ENCODE measurements around the gene ITGA6.

The ITGA6 gene

DNA sequence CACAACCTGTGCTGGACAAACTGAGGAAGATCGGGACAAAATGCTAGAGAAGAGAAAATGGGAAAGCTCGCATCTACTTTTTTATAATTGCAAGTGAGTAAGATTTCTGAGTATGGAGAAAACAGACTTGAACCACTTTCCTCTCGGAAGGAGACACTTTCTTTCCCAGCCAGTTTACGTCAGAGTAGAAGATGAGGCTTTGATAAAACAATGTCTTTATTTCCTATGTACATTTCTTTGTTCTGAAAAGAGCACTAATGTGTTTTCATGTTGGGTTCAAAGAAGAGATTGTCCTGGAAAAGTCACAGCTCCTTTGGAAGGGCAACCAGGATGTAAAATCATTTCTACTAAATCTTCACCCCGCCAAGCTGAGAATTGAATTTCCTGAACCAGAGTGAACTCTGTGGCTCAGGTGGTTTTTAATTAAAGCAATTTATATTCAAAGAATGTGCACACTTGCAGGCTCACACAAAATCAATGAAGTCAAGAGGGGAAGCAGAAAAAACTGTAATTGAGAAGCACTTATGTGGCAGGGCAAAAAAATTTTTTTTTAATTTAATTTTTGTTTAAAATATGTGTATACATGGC, 23.4 kb upstream of the ITGA6 start:
- in situ Hi-C loops (cut with HindIII; ENCODE audit: low sequenced_read_pairs), result no loop called here
- TF ChIP-seq, protein P1, sequence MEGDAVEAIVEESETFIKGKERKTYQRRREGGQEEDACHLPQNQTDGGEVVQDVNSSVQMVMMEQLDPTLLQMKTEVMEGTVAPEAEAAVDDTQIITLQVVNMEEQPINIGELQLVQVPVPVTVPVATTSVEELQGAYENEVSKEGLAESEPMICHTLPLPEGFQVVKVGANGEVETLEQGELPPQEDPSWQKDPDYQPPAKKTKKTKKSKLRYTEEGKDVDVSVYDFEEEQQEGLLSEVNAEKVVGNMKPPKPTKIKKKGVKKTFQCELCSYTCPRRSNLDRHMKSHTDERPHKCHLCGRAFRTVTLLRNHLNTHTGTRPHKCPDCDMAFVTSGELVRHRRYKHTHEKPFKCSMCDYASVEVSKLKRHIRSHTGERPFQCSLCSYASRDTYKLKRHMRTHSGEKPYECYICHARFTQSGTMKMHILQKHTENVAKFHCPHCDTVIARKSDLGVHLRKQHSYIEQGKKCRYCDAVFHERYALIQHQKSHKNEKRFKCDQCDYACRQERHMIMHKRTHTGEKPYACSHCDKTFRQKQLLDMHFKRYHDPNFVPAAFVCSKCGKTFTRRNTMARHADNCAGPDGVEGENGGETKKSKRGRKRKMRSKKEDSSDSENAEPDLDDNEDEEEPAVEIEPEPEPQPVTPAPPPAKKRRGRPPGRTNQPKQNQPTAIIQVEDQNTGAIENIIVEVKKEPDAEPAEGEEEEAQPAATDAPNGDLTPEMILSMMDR (IDR thresholded peaks at IDR 0.05; ENCODE audit: low read depth, low read length, missing control alignments), result no peak
- DNase-seq (ENCODE audit: low read depth), result no peak
- H3K4me3 ChIP-seq (ENCODE audit: low read depth, low read length), result no peak overlapping the region

DNA sequence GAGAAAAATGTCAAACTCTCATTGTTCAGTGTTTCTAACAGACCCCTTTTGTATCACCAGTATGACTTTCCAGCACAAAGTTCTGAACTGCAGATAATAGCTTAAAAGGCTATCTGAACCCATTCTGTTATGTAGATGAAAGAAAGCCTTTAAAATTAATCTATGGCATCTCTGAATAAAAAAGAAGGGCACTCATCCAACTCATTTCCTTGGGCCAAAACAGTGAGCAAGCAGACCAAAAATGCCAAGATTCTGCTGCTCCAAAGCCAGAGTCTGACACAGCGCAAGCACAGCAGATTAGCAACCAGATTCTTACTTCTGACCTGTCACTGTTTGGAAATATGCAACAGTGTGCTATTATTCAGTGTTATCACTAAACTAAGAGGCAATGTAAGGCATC, 22.6 kb upstream of the ITGA6 start:
- TF ChIP-seq, protein P1 (IDR thresholded peaks at IDR 0.05; ENCODE audit: low read depth, low read length, missing control alignments), result no peak
- no peak overlapping the region for H3K4me3 ChIP-seq (ENCODE audit: low read depth, low read length)
- DNase-seq (ENCODE audit: low read depth), result peak; percentile 79
- in situ Hi-C loops (cut with HindIII; ENCODE audit: low sequenced_read_pairs), result no loop called here

DNA sequence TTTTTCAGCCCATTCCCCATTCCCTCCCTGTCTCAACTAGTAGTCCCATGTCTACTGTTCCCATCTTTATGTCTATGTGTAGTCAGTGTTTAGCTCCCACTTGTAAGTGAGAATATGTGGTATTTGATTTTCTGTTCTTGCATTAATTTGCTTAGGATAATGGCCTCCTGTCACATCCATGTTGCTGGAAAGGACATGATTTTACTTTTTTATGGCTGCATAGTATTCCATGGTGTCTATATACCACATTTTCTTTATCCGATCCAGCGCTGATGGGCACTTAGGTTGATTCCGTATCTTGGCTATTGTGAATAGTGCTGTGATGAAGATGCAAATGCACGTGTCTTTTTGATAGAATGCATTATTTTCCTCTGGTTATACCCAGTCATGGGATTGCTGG, 21.7 kb upstream of the ITGA6 start:
- no peak overlapping the region for H3K4me3 ChIP-seq (ENCODE audit: low read depth, low read length)
- TF ChIP-seq, protein P1 (IDR thresholded peaks at IDR 0.05; ENCODE audit: low read depth, low read length, missing control alignments), result no peak
- in situ Hi-C loops (cut with HindIII; ENCODE audit: low sequenced_read_pairs), result no loop called here
- DNase-seq (ENCODE audit: low read depth), result no peak

DNA sequence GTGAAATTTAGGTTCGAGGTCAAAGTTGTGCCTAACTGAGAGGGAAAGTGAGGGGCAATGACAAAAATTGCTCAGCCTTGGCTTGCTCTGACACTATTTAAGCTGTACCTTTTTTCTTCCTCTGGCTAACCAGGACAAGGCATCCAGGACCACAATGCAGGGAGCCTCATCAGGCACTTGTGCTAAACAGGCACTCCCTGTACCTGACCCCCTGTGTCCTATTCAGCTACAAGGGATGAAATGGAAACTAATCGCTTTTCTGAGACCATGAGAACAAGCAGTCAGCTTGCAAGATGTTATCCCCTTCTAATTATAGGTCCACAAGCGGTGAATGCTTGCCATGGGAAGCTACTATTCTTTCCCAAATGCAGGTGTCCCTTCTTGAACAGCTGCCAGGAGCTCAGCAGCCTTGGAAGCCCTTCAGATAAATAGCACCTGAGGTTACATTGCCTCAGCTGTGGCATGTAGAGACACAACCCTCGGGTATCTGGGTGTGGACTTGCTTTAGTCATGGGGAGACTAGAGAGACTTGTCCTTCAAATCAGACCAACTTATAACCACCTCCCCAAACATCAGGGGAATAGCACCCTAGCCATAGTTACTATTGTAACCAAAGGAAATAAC, 19.1 kb upstream of the ITGA6 start:
- H3K4me3 ChIP-seq (ENCODE audit: low read depth, low read length), result no peak overlapping the region
- in situ Hi-C loops (cut with HindIII; ENCODE audit: low sequenced_read_pairs), result no loop called here
- TF ChIP-seq, protein P1 (IDR thresholded peaks at IDR 0.05; ENCODE audit: low read depth, low read length, missing control alignments), result no peak
- no peak for DNase-seq (ENCODE audit: low read depth)

DNA sequence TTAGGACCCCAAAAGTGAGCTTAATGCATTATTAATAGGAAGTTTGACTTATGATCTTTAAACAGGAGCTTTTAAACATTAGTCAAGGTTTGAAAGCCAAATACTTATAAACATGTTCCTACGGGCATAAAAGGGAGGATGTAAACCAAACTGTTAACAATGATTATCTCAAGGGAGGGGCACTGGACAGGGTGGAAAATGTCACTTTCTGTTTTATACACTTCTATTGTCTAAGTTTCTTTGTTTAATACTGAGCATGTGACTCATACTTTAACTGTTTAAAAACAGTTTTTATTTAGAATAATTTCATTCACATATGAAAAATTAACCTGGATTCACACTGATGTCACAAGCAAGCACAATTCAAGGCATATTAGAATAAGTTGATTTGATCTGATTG, 18.3 kb upstream of the ITGA6 start:
- TF ChIP-seq, protein P1 (IDR thresholded peaks at IDR 0.05; ENCODE audit: low read depth, low read length, missing control alignments), result no peak
- in situ Hi-C loops (cut with HindIII; ENCODE audit: low sequenced_read_pairs), result no loop called here
- H3K4me3 ChIP-seq (ENCODE audit: low read depth, low read length), result no peak overlapping the region
- no peak for DNase-seq (ENCODE audit: low read depth)

DNA sequence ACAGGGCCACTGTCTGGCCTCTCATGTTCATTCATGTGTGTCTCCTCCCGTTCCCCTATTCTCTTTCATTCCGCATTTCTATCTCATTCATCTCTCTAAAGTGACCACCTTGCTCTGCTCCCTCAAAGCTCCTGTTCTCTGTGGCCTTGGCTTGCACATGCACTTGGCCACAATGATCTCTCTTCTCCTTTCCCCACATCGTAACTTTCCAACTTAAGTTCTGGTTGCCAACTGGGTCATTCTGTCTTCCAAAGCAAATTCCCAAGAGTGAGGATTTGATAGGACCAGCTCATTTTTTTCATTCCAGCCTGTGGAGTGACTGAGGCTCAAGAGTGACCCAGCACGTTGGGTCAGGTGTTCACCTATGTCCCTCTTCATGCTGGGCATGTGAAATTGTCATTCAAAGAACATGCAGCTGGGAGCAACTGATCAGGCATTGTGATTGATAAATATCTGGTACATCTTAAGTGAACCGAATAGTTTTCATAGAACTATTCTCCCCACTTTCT, 14.3 kb upstream of the ITGA6 start:
- no peak overlapping the region for H3K4me3 ChIP-seq (ENCODE audit: low read depth, low read length)
- no peak for DNase-seq (ENCODE audit: low read depth)
- in situ Hi-C loops (cut with HindIII; ENCODE audit: low sequenced_read_pairs), result no loop called here
- TF ChIP-seq, protein P1 (IDR thresholded peaks at IDR 0.05; ENCODE audit: low read depth, low read length, missing control alignments), result no peak
